Thoracic aorta (tissue), 2 donors: Measurements from ENCODE around the gene PIP5K1C. TPM values are rescaled to one million over a fixed set of nuclear protein-coding genes. Genes with fewer than 3 reads are reported as not detected.

Source experiments
- ATAC-seq: fragments of 150-250 bp; one replicate; pipeline ENCODE4 v1.8.0; 2017; ENCODE audit warnings: low read depth; ENCODE audit not compliant: insufficient number of reproducible peaks, low FRiP score
- DNase-seq: peaks from one replicate; pipeline ENCODE4 v3.0.0-alpha.2; 2020; ENCODE audit warnings: low spot score
- H3K27ac ChIP-seq, 2 donors: fragments of 200-600 bp; sonication (generic); 1 replicate in 1 of 2; 2 replicates in 1 of 2; pipeline ENCODE4 v1.5.1; 2016; ENCODE audit warnings: mild to moderate bottlenecking in 2 of 2, moderate library complexity in 2 of 2
- H3K27me3 ChIP-seq: fragments of 200-600 bp; sonication (generic); replicated peaks from 2 replicates; pipeline ENCODE4 v1.6.0; 2016; ENCODE audit warnings: mild to moderate bottlenecking; ENCODE audit not compliant: insufficient read depth
- H3K36me3 ChIP-seq: fragments of 200-600 bp; sonication (generic); one replicate; pipeline ENCODE4 v1.5.1; 2016
- H3K4me1 ChIP-seq, 2 donors: fragments of 200-600 bp; sonication (generic); 1 replicate in 1 of 2; 2 replicates in 1 of 2; pipeline versions ENCODE4 v1.5.1 to v1.6.0; 2016; ENCODE audit warnings: low read depth in 2 of 2, mild to moderate bottlenecking in 1 of 2; ENCODE audit not compliant: control insufficient read depth in 1 of 2
- H3K4me3 ChIP-seq: fragments of 200-600 bp; sonication (generic); 2 replicates; pipeline ENCODE4 v1.5.1; 2016; ENCODE audit warnings: mild to moderate bottlenecking
- H3K9me3 ChIP-seq: fragments of 200-600 bp; sonication (generic); 2 replicates; pipeline ENCODE4 v1.5.1; 2016
- total RNA-seq, 2 donors: library from RNA; depleted of rRNA; stranded (reverse); fragments of >200 nt; gene quantifications; one replicate each; pipeline versions ENCODE4 v1.1.0 to v1.2.3, GENCODE V29; 2016
- TF ChIP-seq, protein P1 (sequence below): fragments of 200-600 bp; sonication (generic); IDR thresholded peaks from one replicate; pipeline ENCODE4 v1.5.1; 2019; ENCODE audit warnings: antibody characterized with exemption

The PIP5K1C gene
- total RNA-seq, 2 donors from 2014 or later, result 82.6 to 84.5 TPM

GRCh38 chr19:3687774-3688706, 12.2 kb downstream of the PIP5K1C start:
- Histone ChIP-seq H3K27ac (peak overlapping the region in 1 of 2 donors; percentile 27), H3K9me3 (no peaks in the 10 kb centered on the region), H3K4me3 (peak overlapping the region; percentile 29), H3K36me3 (no peaks in the 10 kb centered on the region), H3K4me1 (peaks cover 8 to 51% of the 10 kb centered on the region in 2 donors), H3K27me3 (no peaks in the 10 kb centered on the region)
- no peak for ATAC-seq
- TF ChIP-seq, protein P1, sequence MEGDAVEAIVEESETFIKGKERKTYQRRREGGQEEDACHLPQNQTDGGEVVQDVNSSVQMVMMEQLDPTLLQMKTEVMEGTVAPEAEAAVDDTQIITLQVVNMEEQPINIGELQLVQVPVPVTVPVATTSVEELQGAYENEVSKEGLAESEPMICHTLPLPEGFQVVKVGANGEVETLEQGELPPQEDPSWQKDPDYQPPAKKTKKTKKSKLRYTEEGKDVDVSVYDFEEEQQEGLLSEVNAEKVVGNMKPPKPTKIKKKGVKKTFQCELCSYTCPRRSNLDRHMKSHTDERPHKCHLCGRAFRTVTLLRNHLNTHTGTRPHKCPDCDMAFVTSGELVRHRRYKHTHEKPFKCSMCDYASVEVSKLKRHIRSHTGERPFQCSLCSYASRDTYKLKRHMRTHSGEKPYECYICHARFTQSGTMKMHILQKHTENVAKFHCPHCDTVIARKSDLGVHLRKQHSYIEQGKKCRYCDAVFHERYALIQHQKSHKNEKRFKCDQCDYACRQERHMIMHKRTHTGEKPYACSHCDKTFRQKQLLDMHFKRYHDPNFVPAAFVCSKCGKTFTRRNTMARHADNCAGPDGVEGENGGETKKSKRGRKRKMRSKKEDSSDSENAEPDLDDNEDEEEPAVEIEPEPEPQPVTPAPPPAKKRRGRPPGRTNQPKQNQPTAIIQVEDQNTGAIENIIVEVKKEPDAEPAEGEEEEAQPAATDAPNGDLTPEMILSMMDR, result no peak
- no peak for DNase-seq

GRCh38 chr19:3687393-3687773, 12.9 kb downstream of the PIP5K1C start:
- Histone ChIP-seq H3K4me3 (peak overlapping the region; percentile 29), H3K4me1 (peaks cover 8 to 51% of the 10 kb centered on the region in 2 donors), H3K27me3 (no peaks in the 10 kb centered on the region), H3K27ac (peak overlapping the region; percentile 44 to 60), H3K9me3 (no peaks in the 10 kb centered on the region), H3K36me3 (no peaks in the 10 kb centered on the region)
- TF ChIP-seq, protein P1, result no peak
- DNase-seq (no peak), ATAC-seq (no peak)

DNA sequence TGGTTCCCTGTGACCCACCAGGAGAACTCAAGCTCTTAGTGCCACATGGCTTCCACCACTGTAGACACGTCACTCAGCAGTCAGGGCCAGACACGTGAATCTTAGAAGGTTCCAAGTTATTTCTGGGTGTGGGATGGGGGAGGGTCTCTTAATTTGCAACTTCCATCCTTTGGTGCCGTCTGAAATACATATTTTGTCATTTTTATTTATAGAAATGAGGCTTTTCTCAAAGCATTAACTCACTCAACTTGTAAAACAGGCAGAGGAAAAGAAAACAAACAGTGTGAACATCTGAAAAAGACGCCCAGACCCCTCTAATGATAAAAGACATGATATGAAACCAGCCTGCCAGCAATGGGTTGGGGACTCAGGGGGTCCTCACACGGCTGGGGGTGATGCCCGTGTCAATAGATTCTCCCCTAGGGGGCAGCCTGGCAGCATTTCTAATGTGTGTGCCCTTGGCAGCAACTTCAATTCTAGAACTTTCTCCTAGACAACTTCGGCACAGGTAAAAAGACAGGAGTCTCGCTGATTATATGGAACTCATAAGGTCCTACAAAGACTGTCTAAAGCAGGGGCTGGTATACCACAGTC, 15.4 kb downstream of the PIP5K1C start:
- Histone ChIP-seq H3K36me3 (no peaks in the 10 kb centered on the region), H3K9me3 (no peaks in the 10 kb centered on the region), H3K4me1 (peaks cover 8 to 59% of the 10 kb centered on the region in 2 donors), H3K27ac (peak overlapping the region; percentile 67 to 80), H3K27me3 (no peaks in the 10 kb centered on the region), H3K4me3 (no peak overlapping the region)
- DNase-seq (no peak), ATAC-seq (peak; percentile 44)
- TF ChIP-seq, protein P1, result no peak

DNA sequence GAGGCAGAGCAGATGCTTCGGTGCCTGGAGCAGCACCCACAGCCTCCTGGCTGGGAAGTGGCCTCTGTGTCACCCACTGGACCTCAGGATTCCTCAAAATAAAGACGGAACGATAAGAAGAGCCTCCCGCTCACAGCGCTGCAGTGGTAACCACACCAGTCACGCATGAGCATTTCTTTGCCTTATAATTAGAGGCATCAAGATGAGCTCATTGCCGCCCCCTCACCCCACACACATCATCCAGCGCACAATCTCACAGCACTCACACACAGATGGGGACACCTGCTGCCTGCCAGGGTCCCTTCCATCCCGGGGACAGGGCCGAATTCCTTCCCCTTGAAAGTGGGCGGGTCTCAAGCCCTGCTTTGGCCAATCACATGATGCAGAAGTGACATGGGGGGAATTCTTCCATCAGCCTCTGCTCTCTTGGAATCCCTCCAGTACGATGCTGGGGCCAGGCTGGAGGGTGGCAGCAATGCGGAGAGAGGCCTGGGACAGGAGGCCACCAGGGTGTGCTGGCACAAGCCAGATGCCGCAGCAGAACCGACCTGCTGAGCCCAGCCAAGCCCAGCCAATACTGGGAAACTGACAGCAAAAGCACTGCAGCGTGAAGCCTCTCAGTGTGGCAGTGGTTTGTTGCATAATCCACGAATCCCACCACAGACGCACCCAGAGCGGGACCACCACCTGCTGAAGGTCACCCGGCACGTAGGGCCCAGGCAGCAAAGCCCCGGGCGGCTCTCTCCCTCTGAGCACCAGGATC, 16.0 kb downstream of the PIP5K1C start:
- no peak for DNase-seq
- ATAC-seq, result no peak
- peaks cover 8 to 59% of the 10 kb centered on the region in 2 donors for H3K4me1 ChIP-seq
- H3K27ac ChIP-seq, result peak overlapping the region; percentile 67 to 77
- TF ChIP-seq, protein P1, result no peak
- H3K36me3 ChIP-seq, result no peaks in the 10 kb centered on the region
- no peaks in the 10 kb centered on the region for H3K9me3 ChIP-seq
- H3K27me3 ChIP-seq, result no peaks in the 10 kb centered on the region
- H3K4me3 ChIP-seq, result no peak overlapping the region
